Measurements from ENCODE around the gene MGST3. TPM values are rescaled to one million over a fixed set of nuclear protein-coding genes. Genes with fewer than 3 reads are reported as not detected.
"Not testable (repeated sequence)": the region's sequence is repeated elsewhere in the genome, so short reads cannot be mapped to it uniquely, and the experiment has no call there.

MGST3 gene
- polyA plus RNA-seq, 1 donor: 163 TPM

- no peak for DNase-seq
Measured at GRCh38 chr1:165624441-165624840, 6.6 kb upstream of the MGST3 start.

GRCh38 chr1:165628147-165628822 is 2.7 kb upstream of the MGST3 start:
- DNase-seq: no peak

DNA sequence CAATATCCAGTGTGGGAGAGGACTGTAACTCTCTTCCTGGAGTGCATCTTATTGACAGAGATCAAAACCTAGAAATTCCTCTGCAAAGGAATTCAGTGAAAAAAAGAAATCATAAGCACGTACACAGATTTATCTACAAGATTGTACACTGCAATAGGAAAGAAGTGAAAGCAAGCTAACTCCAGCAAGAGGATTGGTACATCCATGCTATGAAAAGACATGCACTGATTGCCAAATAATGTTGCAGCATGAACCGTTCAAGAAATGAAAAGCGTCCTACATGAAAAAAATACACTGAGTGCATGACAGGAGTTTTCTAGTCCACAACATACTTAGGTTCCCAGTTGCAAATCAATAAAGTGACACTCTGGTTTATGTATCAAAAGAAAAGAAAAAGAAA is 1.9 kb upstream of the MGST3 start:
- DNase-seq: no peak

- no peak for DNase-seq
Measured at GRCh38 chr1:165629848-165630628, 996 bp upstream of the MGST3 start.

- DNase-seq: peak; percentile 35
Measured at GRCh38 chr1:165631342-165632151, 513 bp downstream of the MGST3 start.

DNA sequence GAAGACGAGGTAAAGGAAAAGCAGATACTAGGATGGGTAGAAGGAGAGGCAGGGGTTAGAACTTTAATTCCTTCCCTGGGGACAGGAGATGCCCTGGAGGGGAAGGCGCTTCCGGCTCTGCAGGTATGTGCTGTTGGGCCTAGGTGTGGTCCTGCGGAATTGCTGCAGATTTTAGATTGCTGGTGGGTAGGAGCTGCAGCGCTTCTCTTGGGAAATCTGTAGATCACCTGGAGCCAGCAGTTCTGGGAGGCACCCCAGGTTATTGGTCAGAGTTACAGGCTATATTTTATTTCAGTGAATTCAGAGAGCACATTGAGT is 1.1 kb downstream of the MGST3 start:
- no peak for DNase-seq

DNA sequence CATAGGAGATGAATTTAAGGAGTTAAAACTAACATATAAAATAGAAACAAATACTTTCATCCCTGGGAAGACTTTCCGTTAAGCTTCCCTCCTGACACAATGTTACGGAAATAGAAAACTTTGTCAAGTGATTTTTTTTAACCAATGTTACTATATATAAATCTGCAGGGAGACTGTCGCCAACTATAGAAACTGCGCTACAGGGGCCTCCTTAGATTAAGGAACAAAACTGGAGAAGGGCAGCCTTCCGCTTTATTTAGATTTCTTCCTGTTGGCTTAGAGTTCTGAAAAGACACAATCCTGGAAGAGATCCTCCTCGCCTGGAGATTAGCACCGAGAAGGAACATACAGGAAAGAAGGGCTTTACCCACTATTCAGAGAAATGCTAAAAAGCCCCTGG is 1.5 kb downstream of the MGST3 start:
- no peak for DNase-seq

DNA sequence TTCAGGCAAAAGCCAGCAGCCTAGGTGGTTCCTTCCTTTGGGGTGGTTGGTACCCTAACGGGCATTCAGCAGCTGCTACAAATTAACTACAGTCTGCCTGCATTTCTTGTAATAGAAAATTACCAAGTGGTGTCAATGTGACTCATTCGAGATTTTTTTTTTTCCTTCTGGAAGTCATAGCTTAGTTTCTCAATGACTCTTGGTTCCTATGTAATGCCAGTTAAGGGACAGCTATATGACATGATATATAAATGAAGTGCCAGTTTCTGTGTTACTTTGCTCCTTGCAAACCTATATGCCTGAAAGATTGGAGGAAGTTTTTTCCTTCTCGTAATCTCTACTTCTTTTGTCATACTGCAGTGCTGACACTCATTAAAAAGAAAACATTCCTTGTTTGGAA is 2.6 kb downstream of the MGST3 start:
- DNase-seq: no peak

DNA sequence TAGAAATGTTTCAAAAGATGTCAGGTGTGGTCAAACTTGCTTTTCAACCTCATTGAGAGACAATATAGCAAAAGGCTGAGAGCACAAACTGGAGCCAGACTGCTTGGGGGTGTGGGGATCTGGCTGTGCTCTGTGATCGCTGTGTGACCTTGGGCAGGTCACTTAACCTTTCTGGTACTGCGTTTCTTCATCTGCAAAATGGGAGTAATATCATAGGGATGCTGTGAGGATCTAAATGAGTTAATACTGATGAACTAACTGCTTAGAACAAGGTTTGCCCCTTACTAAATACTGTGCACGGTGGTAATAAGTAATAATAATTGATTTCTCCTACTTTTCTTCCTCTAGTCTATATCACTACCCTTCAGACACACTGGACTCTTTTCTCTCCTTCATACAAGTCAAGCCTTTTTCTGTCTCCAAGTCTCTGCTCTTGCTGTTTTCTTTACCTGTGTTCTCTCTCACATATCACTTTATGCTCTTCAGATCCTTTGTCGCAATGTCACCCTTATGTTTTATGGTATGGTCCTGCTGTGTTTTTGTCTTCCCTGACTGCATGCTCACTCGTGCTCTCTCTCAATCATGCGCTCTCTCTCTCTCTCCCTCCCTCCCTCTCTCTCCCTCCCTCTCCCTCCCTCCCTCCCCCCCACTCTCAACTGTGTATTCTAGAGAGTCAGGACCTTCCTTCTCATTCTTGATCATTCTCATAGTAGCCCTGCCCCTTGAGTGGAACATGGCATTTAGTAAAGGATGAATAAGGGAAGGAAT is 3.3 kb downstream of the MGST3 start:
- DNase-seq: no peak

- DNase-seq: no peak
Measured at GRCh38 chr1:165635329-165635728, 4.3 kb downstream of the MGST3 start.

GRCh38 chr1:165635823-165636222 is 4.8 kb downstream of the MGST3 start:
- no peak for DNase-seq

GRCh38 chr1:165637427-165637826 is 6.4 kb downstream of the MGST3 start:
- no peak for DNase-seq

DNA sequence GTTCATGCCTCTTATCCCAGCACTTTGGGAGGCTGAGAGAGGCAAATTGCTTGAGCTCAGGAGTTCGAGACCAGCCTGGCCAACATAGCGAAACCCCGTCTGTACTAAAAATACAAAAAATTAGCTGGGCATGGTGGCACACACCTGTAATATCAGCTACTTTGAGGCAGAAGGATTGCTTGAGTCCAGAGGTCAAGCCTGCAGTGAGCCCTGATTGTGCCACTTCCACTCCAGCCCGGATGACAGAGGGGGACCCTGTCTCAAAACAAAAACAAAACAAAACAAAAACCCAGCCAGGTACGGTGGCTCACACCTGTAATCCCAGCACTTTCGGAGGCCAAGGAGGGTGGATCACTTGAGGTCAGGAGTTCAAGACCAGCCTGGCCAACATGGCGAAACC is 7.2 kb downstream of the MGST3 start:
- not testable (repeated sequence) for DNase-seq

GRCh38 chr1:165639821-165640623 is 9.0 kb downstream of the MGST3 start:
- no peak for DNase-seq

- no peak for DNase-seq
Measured at GRCh38 chr1:165641231-165641987, 10.4 kb downstream of the MGST3 start.

GRCh38 chr1:165644064-165644735 is 13.2 kb downstream of the MGST3 start:
- DNase-seq: no peak

- no peak for DNase-seq
Measured at GRCh38 chr1:165645654-165646366, 14.8 kb downstream of the MGST3 start.

- no peak for DNase-seq
Measured at GRCh38 chr1:165647517-165647916, 16.5 kb downstream of the MGST3 start.

- DNase-seq: no peak
Measured at GRCh38 chr1:165647970-165648369, 16.9 kb downstream of the MGST3 start.

All from left kidney (tissue), 2 donors.